ENCODE data around the gene OR10S1.

The OR10S1 gene

GRCh38 chr11:123956752-123957151 is 20.8 kb downstream of the OR10S1 start:
- Histone ChIP-seq H3K27ac (replicated peaks; ENCODE audit: low read length) (no peak overlapping the region), H3K9me3 (replicated peaks in 1 of 2; ENCODE audit: control insufficient read depth in 2 of 2, insufficient read depth in 1 of 2, low read depth in 1 of 2, low read length in 2 of 2) (no peaks in the 10 kb centered on the region), H3K9ac (ENCODE audit: low read depth, low read length, poor library complexity) (no peak overlapping the region), H3K18ac (ENCODE audit: low read length) (no peak overlapping the region), H4K8ac (ENCODE audit: low read depth, low read length) (no peak overlapping the region), H3K14ac (ENCODE audit: low read length) (no peak overlapping the region), H3K36me3 (replicated peaks in 1 of 2; ENCODE audit: control insufficient read depth in 2 of 2, insufficient read depth in 2 of 2, low read length in 2 of 2) (no peaks in the 10 kb centered on the region), H3K4ac (ENCODE audit: low read length) (no peak overlapping the region), H2BK120ac (ENCODE audit: low read depth, low read length) (no peak overlapping the region), H2AK5ac (ENCODE audit: low read depth, low read length) (no peak overlapping the region), H2BK15ac (ENCODE audit: low read length) (no peak overlapping the region), H3K27me3 (ENCODE audit: control insufficient read depth in 3 of 3, insufficient read depth in 3 of 3, low read depth in 1 of 3, low read length in 3 of 3) (no peaks in the 10 kb centered on the region), H3K4me1 (ENCODE audit: control insufficient read depth in 2 of 2, insufficient read depth in 1 of 2, low read depth in 1 of 2, low read length in 2 of 2) (no peaks in the 10 kb centered on the region), H3K23ac (ENCODE audit: low read depth, low read length, poor library complexity) (no peak overlapping the region), H3K4me3 (ENCODE audit: low read length in 2 of 2) (no peak overlapping the region), H2AFZ (ENCODE audit: low read length) (no peak overlapping the region), H3K4me2 (ENCODE audit: insufficient read depth, low read length, poor library complexity, severe bottlenecking) (no peak overlapping the region), H2BK5ac (ENCODE audit: low read length) (no peak overlapping the region), H3K79me1 (ENCODE audit: low read depth, low read length) (no peaks in the 10 kb centered on the region), H4K91ac (ENCODE audit: low read depth, low read length, poor library complexity) (no peak overlapping the region), H2BK12ac (ENCODE audit: low read length) (no peak overlapping the region)
- DNase-seq (ENCODE audit: low spot score) = no peak

DNA sequence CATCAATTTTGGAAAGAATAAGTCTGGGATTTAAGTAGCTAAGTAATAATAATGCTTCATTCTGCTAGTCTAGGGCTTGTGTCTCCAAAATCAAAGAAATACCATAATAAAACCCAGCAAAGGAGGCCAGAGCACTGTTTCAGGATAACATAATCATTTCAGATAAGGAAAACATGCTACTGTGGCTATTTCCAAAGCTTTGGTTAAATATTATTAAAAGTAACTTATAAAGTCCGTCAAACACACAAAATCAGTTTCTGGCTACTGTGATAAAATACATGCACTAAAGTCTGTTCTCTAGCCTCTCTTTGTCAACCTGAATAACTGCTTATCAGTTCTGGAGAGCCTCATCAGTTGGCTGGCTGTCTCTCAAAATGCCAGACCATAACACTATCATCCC is 32.4 kb downstream of the OR10S1 start:
- Histone ChIP-seq H2AFZ (ENCODE audit: low read length) (no peak overlapping the region), H3K18ac (ENCODE audit: low read length) (no peak overlapping the region), H3K27me3 (ENCODE audit: control insufficient read depth in 3 of 3, insufficient read depth in 3 of 3, low read depth in 1 of 3, low read length in 3 of 3) (no peaks in the 10 kb centered on the region), H2AK5ac (ENCODE audit: low read depth, low read length) (no peak overlapping the region), H3K4me2 (ENCODE audit: insufficient read depth, low read length, poor library complexity, severe bottlenecking) (no peak overlapping the region), H4K91ac (ENCODE audit: low read depth, low read length, poor library complexity) (no peak overlapping the region), H3K27ac (replicated peaks; ENCODE audit: low read length) (no peak overlapping the region), H3K23ac (ENCODE audit: low read depth, low read length, poor library complexity) (no peak overlapping the region), H3K9me3 (replicated peaks in 1 of 2; ENCODE audit: control insufficient read depth in 2 of 2, insufficient read depth in 1 of 2, low read depth in 1 of 2, low read length in 2 of 2) (no peaks in the 10 kb centered on the region), H2BK15ac (ENCODE audit: low read length) (no peak overlapping the region), H2BK120ac (ENCODE audit: low read depth, low read length) (no peak overlapping the region), H2BK5ac (ENCODE audit: low read length) (no peak overlapping the region), H3K9ac (ENCODE audit: low read depth, low read length, poor library complexity) (no peak overlapping the region), H3K79me1 (ENCODE audit: low read depth, low read length) (no peaks in the 10 kb centered on the region), H3K14ac (ENCODE audit: low read length) (no peak overlapping the region), H3K4me1 (ENCODE audit: control insufficient read depth in 2 of 2, insufficient read depth in 1 of 2, low read depth in 1 of 2, low read length in 2 of 2) (no peaks in the 10 kb centered on the region), H3K4me3 (ENCODE audit: low read length in 2 of 2) (no peak overlapping the region), H2BK12ac (ENCODE audit: low read length) (no peak overlapping the region), H4K8ac (ENCODE audit: low read depth, low read length) (no peak overlapping the region), H3K36me3 (replicated peaks in 1 of 2; ENCODE audit: control insufficient read depth in 2 of 2, insufficient read depth in 2 of 2, low read length in 2 of 2) (no peaks in the 10 kb centered on the region), H3K4ac (ENCODE audit: low read length) (no peak overlapping the region)
- no CpG with 5 or more reads among the region's 1 CpG for WGBS, 2 donors (ENCODE audit: extremely low coverage in 2 of 2, insufficient read length in 2 of 2, insufficient replicate concordance in 1 of 2)
- no peak for DNase-seq (ENCODE audit: low spot score)

- Histone ChIP-seq H4K91ac (ENCODE audit: low read depth, low read length, poor library complexity) (no peak within 1 kb of the TSS), H3K4me3 (ENCODE audit: low read length in 2 of 2) (no peak within 1 kb of the TSS), H3K18ac (ENCODE audit: low read length) (no peak within 1 kb of the TSS), H3K4me1 (ENCODE audit: control insufficient read depth in 2 of 2, insufficient read depth in 1 of 2, low read depth in 1 of 2, low read length in 2 of 2) (no peaks in the 10 kb centered on the region), H2BK120ac (ENCODE audit: low read depth, low read length) (no peak within 1 kb of the TSS), H3K27me3 (ENCODE audit: control insufficient read depth in 3 of 3, insufficient read depth in 3 of 3, low read depth in 1 of 3, low read length in 3 of 3) (no peaks in the 10 kb centered on the region), H3K9me3 (replicated peaks in 1 of 2; ENCODE audit: control insufficient read depth in 2 of 2, insufficient read depth in 1 of 2, low read depth in 1 of 2, low read length in 2 of 2) (no peaks in the 10 kb centered on the region), H3K23ac (ENCODE audit: low read depth, low read length, poor library complexity) (no peak within 1 kb of the TSS), H3K4ac (ENCODE audit: low read length) (no peak within 1 kb of the TSS), H2AFZ (ENCODE audit: low read length) (no peak within 1 kb of the TSS), H2BK5ac (ENCODE audit: low read length) (no peak within 1 kb of the TSS), H2BK15ac (ENCODE audit: low read length) (no peak within 1 kb of the TSS), H4K8ac (ENCODE audit: low read depth, low read length) (no peak within 1 kb of the TSS), H3K14ac (ENCODE audit: low read length) (no peak within 1 kb of the TSS), H3K27ac (replicated peaks; ENCODE audit: low read length) (no peak within 1 kb of the TSS), H2AK5ac (ENCODE audit: low read depth, low read length) (no peak within 1 kb of the TSS), H3K4me2 (ENCODE audit: insufficient read depth, low read length, poor library complexity, severe bottlenecking) (no peak within 1 kb of the TSS), H3K79me1 (ENCODE audit: low read depth, low read length) (no peaks in the 10 kb centered on the region), H2BK12ac (ENCODE audit: low read length) (no peak within 1 kb of the TSS), H3K9ac (ENCODE audit: low read depth, low read length, poor library complexity) (no peak within 1 kb of the TSS), H3K36me3 (replicated peaks in 1 of 2; ENCODE audit: control insufficient read depth in 2 of 2, insufficient read depth in 2 of 2, low read length in 2 of 2) (no peaks in the 10 kb centered on the region)
- no CpG with 5 or more reads among the region's 3 CpGs for WGBS, 2 donors (ENCODE audit: extremely low coverage in 2 of 2, insufficient read length in 2 of 2, insufficient replicate concordance in 1 of 2)
- no peak for DNase-seq (ENCODE audit: low spot score)
Observed at GRCh38 chr11:123943738-123944137, 33.8 kb downstream of the OR10S1 start, which contains the start of gene OR6T1. TSS of gene OR6T1 (minus strand) at chr11:123943838. CDS start at chr11:123943838, 0 bp downstream.

DNA sequence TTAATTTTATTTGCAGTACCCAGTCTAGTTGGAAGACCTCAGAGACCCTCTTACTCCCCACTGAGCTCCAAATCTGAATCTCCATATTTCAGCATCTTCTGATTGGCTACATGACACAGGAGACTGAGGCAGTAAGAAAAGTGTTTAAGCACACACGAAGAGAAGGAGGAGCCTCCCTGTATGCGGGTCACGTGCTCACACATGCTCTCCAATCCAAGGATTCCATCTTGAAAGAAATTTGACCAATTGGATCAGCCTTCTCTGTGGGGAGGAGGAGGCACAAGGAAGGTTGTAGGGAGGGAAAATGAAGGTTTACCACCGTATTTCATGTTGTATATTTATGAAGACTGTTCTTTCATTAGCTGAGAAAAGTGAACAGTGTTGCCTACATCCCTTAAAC is 35.2 kb downstream of the OR10S1 start:
- WGBS, 2 donors (ENCODE audit: extremely low coverage in 2 of 2, insufficient read length in 2 of 2, insufficient replicate concordance in 1 of 2) = no CpG with 5 or more reads among the region's 4 CpGs
- no peak overlapping the region for H2BK120ac ChIP-seq (ENCODE audit: low read depth, low read length)
- no peak overlapping the region for H2AK5ac ChIP-seq (ENCODE audit: low read depth, low read length)
- H3K4me3 ChIP-seq (ENCODE audit: low read length in 2 of 2) = no peak overlapping the region
- H3K4me1 ChIP-seq (ENCODE audit: control insufficient read depth in 2 of 2, insufficient read depth in 1 of 2, low read depth in 1 of 2, low read length in 2 of 2) = no peaks in the 10 kb centered on the region
- H4K91ac ChIP-seq (ENCODE audit: low read depth, low read length, poor library complexity) = no peak overlapping the region
- no peak for DNase-seq (ENCODE audit: low spot score)
- no peak overlapping the region for H2BK5ac ChIP-seq (ENCODE audit: low read length)
- no peak overlapping the region for H3K4me2 ChIP-seq (ENCODE audit: insufficient read depth, low read length, poor library complexity, severe bottlenecking)
- H3K9me3 ChIP-seq (replicated peaks in 1 of 2; ENCODE audit: control insufficient read depth in 2 of 2, insufficient read depth in 1 of 2, low read depth in 1 of 2, low read length in 2 of 2) = no peaks in the 10 kb centered on the region
- H3K4ac ChIP-seq (ENCODE audit: low read length) = no peak overlapping the region
- H3K36me3 ChIP-seq (replicated peaks in 1 of 2; ENCODE audit: control insufficient read depth in 2 of 2, insufficient read depth in 2 of 2, low read length in 2 of 2) = no peaks in the 10 kb centered on the region
- H3K27me3 ChIP-seq (ENCODE audit: control insufficient read depth in 3 of 3, insufficient read depth in 3 of 3, low read depth in 1 of 3, low read length in 3 of 3) = no peaks in the 10 kb centered on the region
- H3K23ac ChIP-seq (ENCODE audit: low read depth, low read length, poor library complexity) = no peak overlapping the region
- no peak overlapping the region for H4K8ac ChIP-seq (ENCODE audit: low read depth, low read length)
- no peak overlapping the region for H3K18ac ChIP-seq (ENCODE audit: low read length)
- no peak overlapping the region for H3K9ac ChIP-seq (ENCODE audit: low read depth, low read length, poor library complexity)
- H2BK15ac ChIP-seq (ENCODE audit: low read length) = no peak overlapping the region
- H2BK12ac ChIP-seq (ENCODE audit: low read length) = no peak overlapping the region
- no peak overlapping the region for H2AFZ ChIP-seq (ENCODE audit: low read length)
- no peaks in the 10 kb centered on the region for H3K79me1 ChIP-seq (ENCODE audit: low read depth, low read length)
- H3K27ac ChIP-seq (replicated peaks; ENCODE audit: low read length) = no peak overlapping the region
- no peak overlapping the region for H3K14ac ChIP-seq (ENCODE audit: low read length)
